Neutrophil (primary cell): ENCODE measurements around the gene ITGA11.

Experiments
- H3K27ac ChIP-seq: fragments of 200-600 bp; sonication (generic); 2 replicates; pipeline ENCODE4 v1.5.1; 2016; ENCODE audit warnings: mild to moderate bottlenecking, moderate library complexity
- H3K27me3 ChIP-seq: fragments of 200-600 bp; sonication (generic); 2 replicates; pipeline ENCODE4 v1.6.0; 2016; ENCODE audit warnings: mild to moderate bottlenecking
- H3K36me3 ChIP-seq: fragments of 200-600 bp; sonication (generic); 2 replicates; pipeline ENCODE4 v1.5.1; 2017
- H3K4me1 ChIP-seq, 2 experiments: fragments of 200-600 bp in 1 of 2; sonication (generic) in 1 of 2; 1 replicate in 1 of 2; 2 replicates in 1 of 2; pipeline versions ENCODE4 v1.5.1 to v1.6.1; 2013 to 2016; ENCODE audit warnings: low read depth in 1 of 2, low read length in 1 of 2, mild to moderate bottlenecking in 1 of 2, moderate library complexity in 1 of 2; ENCODE audit not compliant: control insufficient read depth in 1 of 2, insufficient read depth in 1 of 2
- H3K4me3 ChIP-seq, 2 experiments: fragments of 200-600 bp in 1 of 2; sonication (generic) in 1 of 2; 1 replicate in 1 of 2; 2 replicates in 1 of 2; pipeline ENCODE4 v1.5.1; 2013 to 2016; ENCODE audit warnings: low read depth in 1 of 2, low read length in 1 of 2, mild to moderate bottlenecking in 1 of 2, moderate library complexity in 1 of 2
- H3K9me3 ChIP-seq: fragments of 200-600 bp; sonication (generic); 2 replicates; pipeline ENCODE4 v1.5.1; 2016
- CTCF ChIP-seq: fragments of 200-600 bp; sonication (generic); IDR thresholded peaks from 2 replicates; pipeline ENCODE4 v1.5.1; 2016; ENCODE audit warnings: antibody characterized with exemption

The ITGA11 gene

GRCh38 chr15:68384451-68385239, 47.3 kb downstream of the ITGA11 start:
- H3K27me3 ChIP-seq = peaks cover 30% of the 10 kb centered on the region
- H3K27ac ChIP-seq = no peak overlapping the region
- H3K36me3 ChIP-seq = no peaks in the 10 kb centered on the region
- no peaks in the 10 kb centered on the region for H3K4me1 ChIP-seq
- no peak overlapping the region for H3K4me3 ChIP-seq
- TF ChIP-seq CTCF = no peak
- no peaks in the 10 kb centered on the region for H3K9me3 ChIP-seq

GRCh38 chr15:68383161-68384074, 48.5 kb downstream of the ITGA11 start:
- Histone ChIP-seq H3K4me1 (no peaks in the 10 kb centered on the region), H3K9me3 (no peaks in the 10 kb centered on the region), H3K36me3 (no peaks in the 10 kb centered on the region), H3K4me3 (no peak overlapping the region), H3K27ac (no peak overlapping the region), H3K27me3 (peaks cover 19% of the 10 kb centered on the region)
- peak; percentile 71 for TF ChIP-seq CTCF

GRCh38 chr15:68382286-68383007, 49.5 kb downstream of the ITGA11 start:
- H3K27ac ChIP-seq = no peak overlapping the region
- H3K27me3 ChIP-seq = peaks cover 10% of the 10 kb centered on the region
- H3K4me1 ChIP-seq = no peaks in the 10 kb centered on the region
- no peak overlapping the region for H3K4me3 ChIP-seq
- no peaks in the 10 kb centered on the region for H3K9me3 ChIP-seq
- no peak for TF ChIP-seq CTCF
- no peaks in the 10 kb centered on the region for H3K36me3 ChIP-seq

GRCh38 chr15:68380456-68380855, 51.5 kb downstream of the ITGA11 start:
- Histone ChIP-seq H3K27ac (no peak overlapping the region), H3K9me3 (no peaks in the 10 kb centered on the region), H3K36me3 (no peaks in the 10 kb centered on the region), H3K27me3 (no peaks in the 10 kb centered on the region), H3K4me3 (no peak overlapping the region), H3K4me1 (no peaks in the 10 kb centered on the region)
- no peak for TF ChIP-seq CTCF

- Histone ChIP-seq H3K4me1 (no peaks in the 10 kb centered on the region), H3K27ac (no peak overlapping the region), H3K9me3 (no peaks in the 10 kb centered on the region), H3K4me3 (no peak overlapping the region), H3K36me3 (no peaks in the 10 kb centered on the region), H3K27me3 (no peaks in the 10 kb centered on the region)
- no peak for TF ChIP-seq CTCF
Observed at GRCh38 chr15:68379759-68380290, 52.1 kb downstream of the ITGA11 start.
